Stimulated activated effector memory CD8-positive, alpha-beta T cell treated with anti-CD3 and anti-CD28 coated beads, Interleukin-12 subunit alpha, Interleukin-12 subunit beta, amount 100 ng/mL, for 72 hours (primary cell): ENCODE measurements around the gene PHACTR1.
"Not testable (repeated sequence)": the region's sequence is repeated elsewhere in the genome, so short reads cannot be mapped to it uniquely, and the experiment has no call there.

Source experiments
- ATAC-seq: fragments of 150-1000 bp; cut with Tn5 transposase; 2 replicates; pipeline ENCODE4 v1.10.0; 2021
- DNase-seq, 2 donors: peaks; one replicate each; pipeline ENCODE4 v3.0.0; 2021 to 2022; ENCODE audit warnings: low spot score in 2 of 2
- H3K27ac Mint-ChIP-seq: one replicate; pipeline ENCODE4 v1.8.0; 2022; ENCODE audit warnings: mild to moderate bottlenecking, mixed read lengths
- H3K36me3 Mint-ChIP-seq: one replicate; pipeline ENCODE4 v1.8.0; 2022; ENCODE audit warnings: mild to moderate bottlenecking, mixed read lengths
- H3K4me1 Mint-ChIP-seq: one replicate; pipeline ENCODE4 v1.8.0; 2022; ENCODE audit warnings: mixed read lengths
- H3K4me3 Mint-ChIP-seq: one replicate; pipeline ENCODE4 v1.8.0; 2022; ENCODE audit warnings: mild to moderate bottlenecking, mixed read lengths
- H3K9me3 Mint-ChIP-seq: one replicate; pipeline ENCODE4 v1.8.0; 2022; ENCODE audit warnings: mixed read lengths

Gene PHACTR1

GRCh38 chr6:13152764-13153163, 436.2 kb downstream of the PHACTR1 start:
- H3K4me1 Mint-ChIP-seq: no peaks in the 10 kb centered on the region
- DNase-seq (no peak), ATAC-seq (no peak)
- H3K9me3 Mint-ChIP-seq: no peaks in the 10 kb centered on the region
- H3K27ac Mint-ChIP-seq: no peak overlapping the region
- H3K36me3 Mint-ChIP-seq: no peaks in the 10 kb centered on the region
- H3K4me3 Mint-ChIP-seq: no peak overlapping the region

GRCh38 chr6:13156381-13156780, 439.8 kb downstream of the PHACTR1 start:
- H3K9me3 Mint-ChIP-seq: no peaks in the 10 kb centered on the region
- ATAC-seq: no peak
- no peak overlapping the region for H3K4me3 Mint-ChIP-seq
- no peak for DNase-seq
- H3K27ac Mint-ChIP-seq: no peak overlapping the region
- H3K36me3 Mint-ChIP-seq: no peaks in the 10 kb centered on the region
- H3K4me1 Mint-ChIP-seq: no peaks in the 10 kb centered on the region

GRCh38 chr6:13157293-13157692, 440.7 kb downstream of the PHACTR1 start:
- H3K36me3 Mint-ChIP-seq: no peaks in the 10 kb centered on the region
- DNase-seq (no peak), ATAC-seq (no peak)
- no peaks in the 10 kb centered on the region for H3K4me1 Mint-ChIP-seq
- H3K9me3 Mint-ChIP-seq: no peaks in the 10 kb centered on the region
- H3K27ac Mint-ChIP-seq: no peak overlapping the region
- no peak overlapping the region for H3K4me3 Mint-ChIP-seq

GRCh38 chr6:13159300-13159699, 442.7 kb downstream of the PHACTR1 start:
- Mint-ChIP-seq H3K4me3 (no peak overlapping the region), H3K36me3 (no peaks in the 10 kb centered on the region), H3K4me1 (peaks cover 7% of the 10 kb centered on the region), H3K27ac (no peak overlapping the region), H3K9me3 (no peaks in the 10 kb centered on the region)
- ATAC-seq: no peak
- no peak for DNase-seq

- DNase-seq, H3K36me3 Mint-ChIP-seq, H3K4me1 Mint-ChIP-seq, ATAC-seq, H3K27ac Mint-ChIP-seq, H3K4me3 Mint-ChIP-seq, H3K9me3 Mint-ChIP-seq: not testable (repeated sequence)
These were observed 443.3 kb downstream of the PHACTR1 start for GRCh38 chr6:13159822-13160221.

GRCh38 chr6:13163161-13163944, 446.8 kb downstream of the PHACTR1 start:
- Mint-ChIP-seq H3K27ac (no peak overlapping the region), H3K9me3 (no peaks in the 10 kb centered on the region), H3K4me1 (peaks cover 7% of the 10 kb centered on the region), H3K36me3 (no peaks in the 10 kb centered on the region), H3K4me3 (no peak overlapping the region)
- no peak for ATAC-seq
- DNase-seq: no peak

- H3K9me3 Mint-ChIP-seq: no peaks in the 10 kb centered on the region
- H3K36me3 Mint-ChIP-seq: no peaks in the 10 kb centered on the region
- ATAC-seq: no peak
- H3K4me3 Mint-ChIP-seq: no peak overlapping the region
- H3K4me1 Mint-ChIP-seq: peaks cover 7% of the 10 kb centered on the region
- no peak for DNase-seq
- no peak overlapping the region for H3K27ac Mint-ChIP-seq
These were observed 447.7 kb downstream of the PHACTR1 start for GRCh38 chr6:13164291-13164690.

GRCh38 chr6:13165502-13166172, 449.1 kb downstream of the PHACTR1 start:
- Mint-ChIP-seq H3K27ac (no peak overlapping the region), H3K9me3 (no peaks in the 10 kb centered on the region), H3K4me1 (peaks cover 7% of the 10 kb centered on the region), H3K4me3 (no peak overlapping the region), H3K36me3 (no peaks in the 10 kb centered on the region)
- no peak for ATAC-seq
- no peak for DNase-seq

GRCh38 chr6:13166269-13166668, 449.7 kb downstream of the PHACTR1 start:
- ATAC-seq (no peak), DNase-seq (no peak)
- Mint-ChIP-seq H3K36me3 (no peaks in the 10 kb centered on the region), H3K27ac (no peak overlapping the region), H3K4me1 (peaks cover 7% of the 10 kb centered on the region), H3K4me3 (no peak overlapping the region), H3K9me3 (no peaks in the 10 kb centered on the region)

GRCh38 chr6:13166916-13167315, 450.3 kb downstream of the PHACTR1 start:
- ATAC-seq (no peak), DNase-seq (no peak)
- Mint-ChIP-seq H3K4me3 (no peak overlapping the region), H3K9me3 (no peaks in the 10 kb centered on the region), H3K27ac (no peak overlapping the region), H3K4me1 (peaks cover 7% of the 10 kb centered on the region), H3K36me3 (no peaks in the 10 kb centered on the region)

- Mint-ChIP-seq H3K36me3 (no peaks in the 10 kb centered on the region), H3K4me3 (no peak overlapping the region), H3K4me1 (no peaks in the 10 kb centered on the region), H3K9me3 (no peaks in the 10 kb centered on the region), H3K27ac (no peak overlapping the region)
- ATAC-seq (no peak), DNase-seq (no peak)
These were observed 455.7 kb downstream of the PHACTR1 start for GRCh38 chr6:13172291-13172690.

- peaks cover 9% of the 10 kb centered on the region for H3K4me1 Mint-ChIP-seq
- ATAC-seq: no peak
- no peak for DNase-seq
- no peak overlapping the region for H3K4me3 Mint-ChIP-seq
- no peak overlapping the region for H3K27ac Mint-ChIP-seq
- no peaks in the 10 kb centered on the region for H3K9me3 Mint-ChIP-seq
- no peaks in the 10 kb centered on the region for H3K36me3 Mint-ChIP-seq
These were observed 458.5 kb downstream of the PHACTR1 start for GRCh38 chr6:13175087-13175486.

- no peaks in the 10 kb centered on the region for H3K36me3 Mint-ChIP-seq
- no peak for DNase-seq
- ATAC-seq: no peak
- no peak overlapping the region for H3K4me3 Mint-ChIP-seq
- H3K9me3 Mint-ChIP-seq: no peaks in the 10 kb centered on the region
- no peak overlapping the region for H3K27ac Mint-ChIP-seq
- H3K4me1 Mint-ChIP-seq: peaks cover 9% of the 10 kb centered on the region
These were observed 459.2 kb downstream of the PHACTR1 start for GRCh38 chr6:13175759-13176158.

- ATAC-seq (peak; percentile 71), DNase-seq (no peak)
- Mint-ChIP-seq H3K27ac (no peak overlapping the region), H3K4me3 (no peak overlapping the region), H3K9me3 (no peaks in the 10 kb centered on the region), H3K4me1 (peaks cover 9% of the 10 kb centered on the region), H3K36me3 (no peaks in the 10 kb centered on the region)
These were observed 461.1 kb downstream of the PHACTR1 start for GRCh38 chr6:13177664-13178063.

GRCh38 chr6:13178107-13178506, 461.5 kb downstream of the PHACTR1 start:
- Mint-ChIP-seq H3K4me3 (no peak overlapping the region), H3K36me3 (no peaks in the 10 kb centered on the region)

GRCh38 chr6:13180538-13180937, 464.0 kb downstream of the PHACTR1 start:
- Mint-ChIP-seq H3K4me1 (peaks cover 9% of the 10 kb centered on the region), H3K27ac (no peak overlapping the region), H3K36me3 (no peaks in the 10 kb centered on the region), H3K9me3 (no peaks in the 10 kb centered on the region), H3K4me3 (no peak overlapping the region)
- no peak for ATAC-seq
- no peak for DNase-seq

More at GRCh38 chr6:13178107-13178506, 461.5 kb downstream of the PHACTR1 start:
- no peak overlapping the region for H3K27ac Mint-ChIP-seq
- H3K9me3 Mint-ChIP-seq: no peaks in the 10 kb centered on the region
- no peak for ATAC-seq
- no peak for DNase-seq
- H3K4me1 Mint-ChIP-seq: peaks cover 9% of the 10 kb centered on the region
